Upper lobe of right lung (tissue), 1 donor: ENCODE results near the gene SREBF1. TPM values are rescaled to one million over a fixed set of nuclear protein-coding genes. Genes with fewer than 3 reads are reported as not detected.
A peak's percentile ranks its signal among the peaks of the same experiment; 100 is the strongest.

Source experiments
- ATAC-seq: fragments of 200-7000 bp; cut with Tn5 transposase; one replicate; pipeline ENCODE4 v1.9.1; 2020; ENCODE audit warnings: mild to moderate bottlenecking, moderate library complexity
- DNase-seq: peaks from one replicate; pipeline ENCODE4 v3.0.0-alpha.2; 2020
- H3K27ac ChIP-seq: fragments of 200-600 bp; one replicate; pipeline ENCODE4 v1.8.0; 2022
- H3K27me3 ChIP-seq: fragments of 200-600 bp; one replicate; pipeline ENCODE4 v1.8.0; 2022; ENCODE audit warnings: mild to moderate bottlenecking
- H3K36me3 ChIP-seq: fragments of 200-600 bp; one replicate; pipeline ENCODE4 v1.8.0; 2022
- H3K4me1 ChIP-seq: fragments of 200-600 bp; one replicate; pipeline ENCODE4 v1.8.0; 2022
- H3K4me3 ChIP-seq: fragments of 200-600 bp; one replicate; pipeline ENCODE4 v1.8.0; 2022; ENCODE audit warnings: mild to moderate bottlenecking
- H3K9me3 ChIP-seq: fragments of 200-600 bp; one replicate; pipeline ENCODE4 v1.8.0; 2022
- CTCF ChIP-seq: fragments of 200-600 bp; IDR thresholded peaks from one replicate; pipeline ENCODE4 v1.8.0; 2022; ENCODE audit warnings: antibody characterized with exemption
- intact Hi-C: fragments of 100-400 bp; cut with DNase I; formaldehyde crosslinking; loops from one replicate; pipeline ENCODE4 v1.11.0; 2022
- total RNA-seq: library from RNA; stranded (reverse); fragmentation: NEBNext Ultra II Directional; extraction: Animal tissue kit (Norgen Biotek cat#: 25700); gene quantifications from one replicate; pipeline ENCODE4 v1.2.1, GENCODE V29; 2021
- donor health status: DM: no; HTN: yes; CAD: no; lungs with severe emphysema.

The SREBF1 gene
- total RNA-seq, 1 donor from 2014 or later = 80.8 TPM

- peaks cover 58% of the 10 kb centered on the region for H3K36me3 ChIP-seq
- peaks cover 44% of the 10 kb centered on the region for H3K4me1 ChIP-seq
- intact Hi-C loops = no loop called here
- no peak overlapping the region for H3K4me3 ChIP-seq
- ATAC-seq (no peak), DNase-seq (no peak)
- no peak for TF ChIP-seq CTCF
- H3K27me3 ChIP-seq = no peaks in the 10 kb centered on the region
- H3K9me3 ChIP-seq = no peaks in the 10 kb centered on the region
- H3K27ac ChIP-seq = no peak overlapping the region
Measured at GRCh38 chr17:17880577-17881196, 43.9 kb upstream of the SREBF1 start.

GRCh38 chr17:17877529-17878358, 41.0 kb upstream of the SREBF1 start:
- DNase-seq (peak; percentile 83), ATAC-seq (peak; percentile 80)
- TF ChIP-seq CTCF = peak; percentile 4
- H3K9me3 ChIP-seq = no peaks in the 10 kb centered on the region
- H3K4me3 ChIP-seq = no peak overlapping the region
- intact Hi-C loops = no loop called here
- peaks cover 44% of the 10 kb centered on the region for H3K4me1 ChIP-seq
- H3K27ac ChIP-seq = peak overlapping the region; percentile 80
- no peaks in the 10 kb centered on the region for H3K27me3 ChIP-seq
- peaks cover 43% of the 10 kb centered on the region for H3K36me3 ChIP-seq

GRCh38 chr17:17876959-17877528, 40.3 kb upstream of the SREBF1 start:
- peak overlapping the region; percentile 80 for H3K27ac ChIP-seq
- TF ChIP-seq CTCF = no peak
- peaks cover 36% of the 10 kb centered on the region for H3K36me3 ChIP-seq
- no peaks in the 10 kb centered on the region for H3K9me3 ChIP-seq
- H3K4me1 ChIP-seq = peaks cover 44% of the 10 kb centered on the region
- intact Hi-C loops = no loop called here
- ATAC-seq (peak; percentile 78), DNase-seq (no peak)
- H3K4me3 ChIP-seq = no peak overlapping the region
- H3K27me3 ChIP-seq = no peaks in the 10 kb centered on the region

- TF ChIP-seq CTCF = no peak
- Histone ChIP-seq H3K27me3 (no peaks in the 10 kb centered on the region), H3K27ac (no peak overlapping the region), H3K9me3 (no peaks in the 10 kb centered on the region), H3K4me1 (peaks cover 36% of the 10 kb centered on the region), H3K4me3 (no peak overlapping the region), H3K36me3 (peaks cover 25% of the 10 kb centered on the region)
- intact Hi-C loops = no loop called here
- ATAC-seq (no peak), DNase-seq (no peak)
Measured at GRCh38 chr17:17874478-17874877, 37.7 kb upstream of the SREBF1 start.

- Histone ChIP-seq H3K9me3 (no peaks in the 10 kb centered on the region), H3K27ac (no peak overlapping the region), H3K4me3 (no peak overlapping the region), H3K4me1 (peaks cover 26% of the 10 kb centered on the region), H3K27me3 (no peaks in the 10 kb centered on the region), H3K36me3 (peaks cover 15% of the 10 kb centered on the region)
- no peak for ATAC-seq
- no peak for DNase-seq
- TF ChIP-seq CTCF = no peak
- intact Hi-C loops = no loop called here
Measured at GRCh38 chr17:17873450-17873991, 36.7 kb upstream of the SREBF1 start.
